Caki2 (cell line): Measurements from ENCODE around the gene NFATC3. TPM values are rescaled to one million over a fixed set of nuclear protein-coding genes. Genes with fewer than 3 reads are reported as not detected.

Experiments
- DNase-seq: peaks from one replicate; pipeline ENCODE4 v3.0.0-alpha.2; 2015; ENCODE audit warnings: low read depth
- in situ Hi-C: cut with HindIII; loops from 2 replicates; pipeline ENCODE4 v1.10.0; 2016; ENCODE audit warnings: low sequenced_read_pairs, low pct_unique_long_range_greater_than_20kb, mixed read lengths
- total RNA-seq: library from RNA; depleted of rRNA; stranded (reverse); fragments of >200 nt; shearing (Covaris generic); gene quantifications from 2 replicates; pipeline ENCODE4 v1.2.3, GENCODE V29; 2014; ENCODE audit warnings: low replicate concordance

NFATC3 gene
- total RNA-seq, 1 experiment from 2014 or later = 15.9 TPM

DNA sequence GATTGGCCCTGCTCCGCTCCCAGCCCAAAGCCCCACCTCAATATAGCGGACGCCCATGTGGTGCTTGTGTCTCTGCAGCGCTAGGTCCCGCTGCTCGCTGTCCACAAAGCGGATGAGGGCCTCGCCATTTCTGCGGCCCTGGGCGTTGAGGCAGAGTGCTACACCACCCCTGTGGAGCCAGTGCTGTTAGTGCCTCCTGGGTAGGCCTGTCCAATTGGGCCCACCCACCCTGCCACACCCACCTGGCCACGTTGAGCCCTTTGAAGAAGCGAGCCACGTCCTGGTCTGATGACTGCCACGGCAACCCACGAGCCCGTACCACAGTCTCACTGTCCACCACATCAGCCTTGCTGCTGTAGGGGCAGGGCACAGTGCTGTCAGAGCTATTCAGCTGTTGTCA is 147.2 kb downstream of the NFATC3 start:
- DNase-seq = no peak
- in situ Hi-C loops = no loop called here

DNA sequence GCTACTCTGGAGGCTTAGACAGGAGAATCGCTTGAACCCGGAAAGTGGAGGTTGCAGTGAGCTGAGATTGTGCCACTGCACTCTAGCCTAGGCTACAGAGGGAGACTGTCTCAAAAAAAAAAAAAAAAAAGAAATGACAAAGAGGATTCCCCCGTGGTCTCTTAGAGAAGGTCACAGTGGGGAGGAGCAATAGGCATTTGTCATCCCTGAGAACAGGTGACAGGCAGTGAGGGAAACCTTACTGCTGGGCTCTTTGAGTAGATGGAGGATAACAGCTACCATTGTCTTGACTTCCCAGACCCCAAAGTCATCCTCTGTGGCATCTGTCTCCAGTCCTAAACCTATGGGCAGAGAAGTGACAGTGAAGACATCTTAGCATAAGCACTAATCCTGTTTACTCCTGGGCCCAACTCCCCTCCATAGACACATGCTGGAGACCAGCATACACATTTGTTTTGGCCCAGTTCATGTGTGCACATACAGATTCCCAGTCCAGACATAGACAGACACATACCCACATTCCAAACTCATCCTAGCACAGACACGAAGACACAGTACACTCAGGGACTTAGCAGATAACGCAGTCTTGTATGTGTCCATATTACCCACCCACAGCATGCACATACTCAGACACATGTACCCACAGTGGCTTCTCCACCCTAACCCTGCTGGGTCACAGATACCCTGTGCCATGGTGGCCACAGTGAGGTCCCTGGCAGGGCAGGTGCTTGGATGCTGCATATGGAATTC is 148.1 kb downstream of the NFATC3 start:
- in situ Hi-C loops = no loop called here
- DNase-seq = no peak

DNA sequence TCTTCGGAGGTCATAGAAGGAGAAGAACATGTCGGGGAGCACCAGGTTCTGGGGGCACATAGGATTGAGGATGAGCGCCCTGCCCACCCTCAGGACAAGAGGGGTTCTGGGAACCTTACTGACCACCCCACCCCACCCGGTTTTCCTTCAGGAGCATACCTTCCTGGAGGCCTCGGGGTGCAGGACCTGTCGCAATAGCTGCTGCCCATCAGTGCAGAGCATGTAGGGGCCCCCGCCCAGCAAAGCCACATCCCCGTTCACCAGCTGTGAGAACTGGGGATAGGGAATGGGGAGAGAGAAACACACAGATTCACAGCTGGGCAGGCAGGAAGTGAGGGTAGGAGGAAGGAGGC is 148.6 kb downstream of the NFATC3 start:
- in situ Hi-C loops = no loop called here
- DNase-seq = no peak

DNA sequence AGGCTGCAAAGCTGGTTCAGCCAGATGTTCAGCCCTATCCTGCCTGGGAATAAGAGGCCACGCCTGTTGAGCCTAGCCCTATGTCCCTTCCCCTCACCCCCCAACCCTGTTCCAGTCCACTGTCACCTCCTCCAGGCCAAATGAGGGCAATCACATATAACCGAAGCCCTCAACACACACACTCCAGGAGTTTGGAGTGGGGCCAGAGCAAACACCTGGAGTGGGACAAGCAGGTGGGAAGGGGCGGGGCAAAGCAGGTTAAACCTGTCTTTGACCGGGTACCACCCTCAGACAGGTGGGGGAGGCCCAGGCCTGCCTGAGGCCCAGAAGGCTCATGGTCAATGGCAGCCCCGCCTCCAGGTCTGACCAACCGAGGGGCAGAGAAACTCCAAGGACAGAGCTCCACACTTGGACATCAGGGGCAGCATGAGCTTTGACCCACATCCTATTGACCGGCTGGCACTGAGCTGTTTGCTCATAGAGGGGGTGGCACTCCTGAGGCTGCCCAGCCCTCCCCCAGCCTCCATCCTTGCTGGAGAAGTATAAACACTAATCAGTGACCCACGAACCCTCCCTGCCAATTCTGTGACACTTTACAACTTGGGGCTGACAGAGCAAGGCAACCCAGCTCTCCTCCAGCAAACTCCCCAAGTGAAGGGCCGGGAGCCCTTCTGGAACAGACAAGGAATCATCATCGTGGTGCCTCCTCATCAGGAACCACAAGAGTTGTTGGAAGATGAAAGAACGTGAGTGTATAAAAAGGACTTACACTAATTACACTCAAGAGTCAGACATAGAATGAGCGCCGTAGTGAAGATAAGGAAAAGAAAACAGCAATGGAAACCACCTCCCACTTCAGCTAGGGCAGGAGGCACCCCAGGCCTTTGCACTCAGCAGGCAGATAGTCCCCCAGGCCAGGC is 149.3 kb downstream of the NFATC3 start:
- DNase-seq = peak; percentile 76
- in situ Hi-C loops = no loop called here

DNA sequence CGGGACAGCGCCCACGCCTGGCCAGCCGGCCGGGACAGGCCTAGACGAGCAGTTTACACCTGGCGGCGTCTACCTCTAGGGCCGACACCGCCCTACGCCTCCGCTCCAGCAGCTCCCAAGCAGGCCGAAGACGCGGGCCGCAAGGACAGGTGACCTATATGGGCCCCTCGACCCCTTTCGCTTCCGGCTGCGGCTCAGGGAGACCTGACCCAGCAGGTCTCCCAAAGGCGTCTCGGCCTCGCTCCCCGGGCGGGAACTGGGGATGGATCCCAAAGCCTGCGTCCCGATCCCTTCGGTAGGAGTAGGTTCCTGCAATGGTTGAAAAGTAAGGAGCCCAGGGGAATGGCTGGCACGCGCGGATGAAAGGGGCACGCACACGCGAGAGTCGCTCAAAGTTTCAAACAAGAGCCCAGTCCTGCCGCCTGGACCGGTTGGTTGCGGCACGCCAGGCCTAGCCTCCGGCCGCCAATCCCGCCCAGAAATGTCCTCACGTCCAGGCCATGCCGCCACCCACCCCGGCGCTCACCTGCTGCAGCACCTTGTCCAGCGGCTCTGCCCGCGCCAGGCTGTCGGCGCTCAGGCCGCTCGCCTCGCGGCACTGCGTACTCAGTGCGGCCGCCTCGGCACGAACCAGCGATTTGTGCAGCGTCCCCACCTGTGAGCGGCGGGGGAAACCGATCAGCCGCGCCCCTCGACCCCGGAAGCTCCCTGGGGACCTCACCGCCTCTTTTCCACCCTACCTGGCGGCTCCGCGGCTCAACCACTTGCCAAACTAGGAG is 150.1 kb downstream of the NFATC3 start:
- in situ Hi-C loops = no loop called here
- no peak for DNase-seq

DNA sequence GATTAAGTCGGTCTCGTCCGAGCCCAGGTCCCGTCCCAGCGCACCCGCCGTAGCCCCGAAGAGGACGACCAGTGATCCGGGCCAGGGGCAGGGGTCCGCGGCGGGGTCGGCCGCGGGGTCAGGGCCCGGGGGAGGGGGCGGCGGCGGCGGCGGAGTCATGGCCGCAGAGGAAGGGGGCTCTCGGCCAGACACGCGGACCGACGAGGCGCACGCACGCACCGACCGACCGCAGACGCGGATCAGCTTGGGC is 150.6 kb downstream of the NFATC3 start, which contains the start of gene ESRP2:
Gene ESRP2, minus strand, starts transcription at position 241 of the 250 bp plus-strand sequence. Its CDS starts 82 bp downstream, at position 159.
- in situ Hi-C loops = no loop called here
- DNase-seq = no peak

DNA sequence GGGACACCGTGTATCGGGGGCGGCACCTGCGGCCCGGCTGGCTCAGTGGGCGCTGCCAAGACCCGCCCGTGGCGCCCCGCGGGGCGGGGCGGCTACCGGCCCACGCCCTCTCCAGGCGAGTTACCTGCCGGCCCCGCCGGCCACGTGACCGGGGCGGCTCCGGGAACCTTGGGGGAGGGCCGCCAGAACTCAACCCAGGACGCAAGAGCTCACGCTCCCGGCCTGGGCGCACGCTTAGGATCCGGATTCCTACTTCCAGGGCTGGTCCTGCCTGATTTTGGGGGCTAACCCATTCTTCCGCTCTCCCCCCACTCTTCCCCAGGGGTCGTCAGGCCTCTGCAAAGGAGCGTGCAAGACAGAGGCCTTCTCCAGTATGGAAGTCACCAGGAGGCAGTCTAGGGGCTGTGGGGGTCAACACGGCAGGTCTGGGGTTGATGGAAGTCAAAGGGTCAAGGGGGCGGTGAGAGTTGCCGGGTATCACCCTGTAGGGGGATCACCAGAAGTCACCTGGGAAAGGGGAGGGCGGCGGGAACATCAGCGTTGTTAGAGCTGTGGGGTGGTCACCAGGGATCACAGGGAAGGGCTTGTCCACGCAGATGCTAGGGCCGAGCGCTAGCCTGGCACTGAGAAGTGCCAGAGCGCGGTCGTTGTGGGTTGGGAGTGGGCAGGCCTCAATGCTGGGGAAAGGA is 151.1 kb downstream of the NFATC3 start:
- DNase-seq = no peak
- in situ Hi-C loops = no loop called here

DNA sequence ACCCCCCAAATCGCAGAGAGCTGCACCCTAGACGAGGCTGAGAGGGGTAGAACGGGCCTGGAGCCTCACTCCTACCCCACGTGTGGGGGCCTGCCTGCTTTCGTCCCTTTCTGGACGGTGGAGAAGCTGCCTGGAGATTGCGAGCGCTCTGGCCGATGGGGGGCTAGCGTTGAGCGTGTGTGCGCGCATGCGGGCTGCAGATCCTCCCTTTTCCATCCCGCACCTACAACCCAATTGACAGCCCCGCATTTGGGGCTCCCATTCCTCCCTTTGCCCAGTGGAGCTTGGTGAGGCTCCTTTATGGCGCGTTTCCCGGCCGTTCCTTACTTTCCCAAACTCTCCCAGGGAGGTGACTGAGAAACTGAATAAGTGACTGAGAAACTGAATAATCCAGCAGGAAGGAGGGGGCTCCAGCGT is 151.7 kb downstream of the NFATC3 start:
- DNase-seq = no peak
- in situ Hi-C loops = no loop called here

DNA sequence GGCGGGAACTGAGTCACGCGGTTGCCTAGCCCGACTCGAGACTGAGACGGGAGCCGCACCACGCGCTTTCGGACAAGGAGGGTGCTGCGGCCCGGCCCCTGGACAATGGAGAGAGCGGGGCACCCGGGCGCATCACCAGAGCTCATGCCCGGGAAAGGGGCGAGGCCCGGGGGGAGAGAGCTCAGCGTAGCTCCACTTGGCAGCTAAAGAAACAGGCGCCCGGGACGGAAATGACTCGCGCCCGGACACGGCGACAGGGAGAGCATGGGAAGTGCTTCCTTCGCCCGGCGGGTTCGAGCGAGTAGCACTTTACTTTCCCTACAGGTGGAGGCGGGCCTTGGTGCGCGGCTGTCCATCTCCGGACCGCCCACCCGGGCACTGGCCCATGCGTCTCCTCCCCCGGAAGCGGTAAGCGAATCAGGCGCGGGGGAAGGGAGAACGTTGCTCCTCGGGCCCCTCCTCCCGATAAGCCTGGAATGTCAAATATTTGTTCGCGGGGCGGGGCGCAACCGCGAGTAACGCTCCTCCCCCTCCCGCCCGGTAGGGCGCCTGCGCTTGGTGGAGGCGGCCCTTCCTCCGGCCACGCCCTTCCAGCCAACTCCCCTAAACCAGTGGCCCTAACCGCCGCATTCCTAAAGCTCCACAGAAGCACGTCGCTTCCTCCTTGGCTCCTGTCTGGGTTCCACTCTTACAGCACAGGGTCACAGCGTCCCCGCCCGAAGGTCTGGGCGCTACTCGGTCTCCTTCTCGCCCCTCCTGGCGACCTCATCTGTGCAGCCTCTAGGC is 152.3 kb downstream of the NFATC3 start:
- DNase-seq = peak; percentile 100
- in situ Hi-C loops = no loop called here

DNA sequence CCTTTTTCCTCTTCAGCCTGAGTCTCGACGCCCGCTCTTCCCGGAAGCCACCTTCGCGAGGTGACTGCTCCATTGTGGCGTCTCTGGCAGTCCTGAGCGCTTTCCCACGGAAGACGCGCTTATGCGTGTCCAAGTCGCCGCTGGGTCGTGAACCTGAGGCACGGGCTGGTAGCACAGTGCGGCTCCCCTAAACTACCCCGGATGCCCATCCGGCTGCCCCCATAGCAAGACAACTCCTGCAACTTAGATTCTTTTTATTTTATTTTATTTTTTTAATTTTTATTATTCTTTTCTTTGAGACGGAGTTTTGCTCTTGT is 152.8 kb downstream of the NFATC3 start:
- no peak for DNase-seq
- in situ Hi-C loops = no loop called here

DNA sequence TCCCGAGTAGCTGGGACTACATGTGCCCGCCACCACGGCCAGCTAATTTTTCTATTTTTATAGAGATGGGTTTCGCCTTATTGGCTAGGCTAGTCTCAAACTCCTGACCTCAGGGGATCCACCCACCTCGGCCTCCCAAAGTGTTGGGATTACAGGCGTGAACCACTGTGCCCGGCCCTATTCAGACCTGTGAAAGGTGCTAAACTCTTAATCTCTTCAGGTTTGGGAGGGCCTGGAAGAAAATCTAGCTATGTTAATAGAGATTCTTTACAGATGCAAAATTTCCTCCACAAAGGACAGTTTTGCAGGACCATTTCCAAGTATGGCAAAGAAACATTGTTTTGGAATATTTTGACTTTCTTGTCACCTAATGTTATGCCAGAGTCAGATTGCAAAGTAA is 156.9 kb downstream of the NFATC3 start:
- DNase-seq = no peak
- in situ Hi-C loops = no loop called here

DNA sequence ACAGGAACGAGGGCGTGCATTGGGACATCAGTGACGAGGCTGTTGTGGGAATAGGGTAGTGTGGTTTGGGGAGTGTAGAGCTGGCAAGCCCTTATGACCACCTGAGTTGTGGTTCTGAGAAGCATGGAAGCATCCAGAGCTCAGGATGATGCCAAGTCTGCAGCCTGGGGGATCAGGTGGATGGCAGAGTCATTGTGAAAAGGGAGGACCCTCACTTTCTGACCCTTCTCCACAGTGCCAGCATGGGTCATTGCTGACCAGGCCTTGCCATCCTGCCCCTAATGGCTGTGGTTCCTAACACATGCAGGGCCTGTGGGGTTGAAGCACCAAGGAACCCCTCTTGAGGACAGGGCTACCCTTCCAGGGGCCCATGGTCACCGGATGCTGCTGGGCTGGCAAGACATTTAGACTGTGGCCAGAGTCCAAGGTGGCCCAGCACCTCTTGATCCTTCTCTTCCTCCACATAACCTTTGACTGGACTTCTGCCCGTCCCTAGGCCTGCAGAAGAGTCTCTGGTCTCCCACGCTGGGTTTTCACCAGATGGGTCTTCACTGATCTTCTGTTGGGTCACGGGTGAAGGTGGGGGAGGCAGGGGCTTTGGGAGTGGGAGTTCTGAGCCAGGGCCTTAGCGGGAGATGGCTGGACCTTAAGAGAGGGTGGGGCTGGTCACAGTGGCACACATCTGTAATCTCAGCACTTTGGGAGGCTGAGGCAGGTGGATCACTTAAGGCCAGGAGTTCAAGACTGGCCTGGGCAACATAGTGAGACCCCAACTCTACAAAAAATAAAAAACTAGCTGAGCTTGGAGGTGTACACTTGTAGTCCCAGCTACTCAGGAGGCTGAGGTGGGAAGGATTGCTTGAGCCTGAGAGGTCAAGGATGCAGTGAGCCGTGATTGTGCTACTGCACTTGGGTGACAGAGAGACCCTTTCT is 158.0 kb downstream of the NFATC3 start:
- no peak for DNase-seq
- in situ Hi-C loops = no loop called here

DNA sequence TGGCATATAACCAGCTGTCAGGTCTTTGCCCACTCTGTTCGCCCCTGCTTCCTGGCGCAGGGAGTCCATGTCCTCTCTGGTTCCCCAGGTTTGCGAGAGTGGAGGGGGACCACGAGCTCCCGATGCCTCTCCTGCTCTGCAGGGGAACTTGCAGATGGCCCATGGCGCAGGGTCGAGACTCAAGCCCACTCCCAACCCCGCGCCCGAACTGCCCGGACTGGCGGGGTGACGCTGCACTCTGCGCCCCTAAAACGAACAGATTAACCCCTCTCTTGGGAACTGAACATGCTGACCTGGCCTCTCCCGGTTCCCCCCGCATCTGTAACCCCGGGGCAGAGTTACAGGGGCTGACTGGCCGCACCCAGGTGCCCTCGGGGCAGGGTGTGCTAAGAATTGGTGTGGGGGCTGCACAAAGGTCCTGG is 159.3 kb downstream of the NFATC3 start:
- no peak for DNase-seq
- in situ Hi-C loops = no loop called here

DNA sequence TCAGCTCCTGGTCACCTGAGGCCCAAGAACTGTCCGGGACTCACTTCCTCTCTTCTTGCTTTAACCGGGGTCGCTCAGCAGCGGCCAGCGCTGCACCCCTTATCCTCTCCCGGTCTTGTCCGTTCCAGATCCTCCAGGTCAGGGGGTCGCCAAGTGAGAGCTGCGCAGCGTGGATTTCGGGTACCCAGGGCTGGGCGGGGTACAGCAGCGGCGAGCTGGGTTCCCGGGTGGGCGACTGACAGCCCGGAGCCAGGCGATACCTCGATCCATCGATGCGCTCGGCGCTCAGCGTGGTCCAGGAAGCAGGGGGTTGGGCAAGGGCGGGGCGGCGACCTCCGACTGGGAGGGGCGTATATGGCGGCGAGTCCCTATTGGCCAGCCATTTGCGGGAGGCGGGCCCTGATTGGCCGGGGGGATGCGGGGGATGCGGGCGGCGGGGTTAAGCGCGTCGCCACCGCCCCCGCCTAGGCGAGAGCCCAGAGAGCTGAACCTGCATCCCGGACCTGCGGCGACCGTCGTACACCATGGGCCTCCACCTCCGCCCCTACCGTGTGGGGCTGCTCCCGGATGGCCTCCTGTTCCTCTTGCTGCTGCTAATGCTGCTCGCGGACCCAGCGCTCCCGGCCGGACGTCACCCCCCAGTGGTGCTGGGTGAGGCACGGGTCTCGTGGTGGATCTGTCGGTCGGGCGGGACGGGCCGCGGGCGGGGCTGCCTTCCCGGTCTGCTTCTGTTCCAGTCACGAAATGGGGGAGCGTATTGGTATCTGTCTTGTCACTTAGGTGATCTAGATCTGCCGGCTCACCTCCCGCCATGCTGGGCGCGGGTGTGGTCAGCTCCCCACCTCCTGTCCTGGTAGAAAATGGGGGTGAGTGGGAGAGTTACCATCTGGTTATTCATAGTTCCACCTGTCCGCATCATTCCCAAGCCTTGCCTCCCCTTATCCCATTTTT is 160.0 kb downstream of the NFATC3 start, which contains the start of gene PLA2G15:
Gene PLA2G15, plus strand, starts transcription at position 471 of the 951 bp plus-strand sequence. Its CDS starts 54 bp downstream, at position 525.
- DNase-seq = peak; percentile 82
- in situ Hi-C loops = no loop called here

DNA sequence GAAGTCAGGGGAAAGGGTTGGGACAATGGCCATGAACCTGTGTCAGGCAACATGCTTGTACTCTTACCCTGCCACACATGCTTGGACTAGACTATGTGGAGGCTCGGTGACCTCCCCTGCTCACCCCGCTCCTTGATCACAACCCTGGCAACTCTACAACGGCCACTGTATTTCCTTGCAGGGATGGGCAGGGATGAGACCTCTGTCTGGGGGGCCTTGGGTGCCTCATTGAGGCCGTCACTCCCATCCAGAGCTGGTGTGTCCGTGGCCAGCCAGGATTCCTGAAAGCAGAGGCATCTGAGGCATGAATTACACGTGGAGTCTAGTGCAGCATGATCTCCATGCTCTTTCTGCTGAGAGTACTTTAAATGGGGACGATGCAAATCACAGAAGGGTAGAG is 161.0 kb downstream of the NFATC3 start:
- no peak for DNase-seq
- in situ Hi-C loops = no loop called here

DNA sequence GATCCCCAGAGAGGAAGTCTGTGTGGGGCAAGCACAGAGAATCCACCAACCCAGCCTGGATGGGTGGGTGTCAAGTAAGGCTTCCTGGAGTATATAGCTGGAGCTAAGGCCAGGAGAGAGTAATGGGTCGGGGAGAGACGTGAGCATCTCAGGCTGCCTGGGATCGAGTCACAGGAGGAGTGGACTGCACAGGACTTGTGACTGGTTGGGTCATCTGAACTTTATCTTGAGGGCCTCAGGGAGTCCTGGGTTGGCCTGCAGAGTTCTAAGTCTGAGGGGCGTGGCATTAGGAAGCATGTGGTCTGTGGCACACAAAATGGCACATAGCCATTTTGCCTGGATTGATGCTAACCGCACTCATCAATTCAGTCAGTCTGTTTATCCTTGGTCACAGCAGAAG is 161.5 kb downstream of the NFATC3 start:
- DNase-seq = peak; percentile 46
- in situ Hi-C loops = no loop called here
